A549 (cell line): ENCODE measurements around the gene TCAF2. TPM values are rescaled to one million over a fixed set of nuclear protein-coding genes. Genes with fewer than 3 reads are reported as not detected.

Source experiments
- polyA plus RNA-seq, 4 experiments: library from polyadenylated mRNA; depleted of rRNA in 3 of 4; stranded (reverse); fragments of >200 nt; fragmentation: RNase III in 1 of 4; extraction: RNeasy Plus Mini Kit Qiagen cat#74134 plus additional on column Dnase treatment in 1 of 4; gene quantifications; 2 replicates in 3 of 4; 3 replicates in 1 of 4; pipeline ENCODE4 v1.2.3, GENCODE V29; 2011 to 2017
- small RNA-seq, 6 experiments: library from RNA; depleted of rRNA; stranded (forward); fragments of <200 nt; gene quantifications; one replicate each; pipeline ENCODE3, GENCODE V24; 2012

Gene TCAF2
- polyA plus RNA-seq, 2 of the 4 experiments (the other 2 are of a cell fraction): 0.06 to 0.18 TPM

Small RNAs within 50 kb of the gene (small RNA-seq; reads per million reads assigned to genes)
- gene AC073264.2 (0 reads per million in 6 experiments), gene RNU6-162P (0 reads per million in 6 experiments)

Other genes with a start within 250 kb of the TCAF2 start
- 13.3 and 24.5 TPM in 2 replicates for gene ZYX, start 239.6 kb upstream of the TCAF2 start, polyA plus RNA-seq (2011; rRNA removed)
- 109 to 124 TPM (median 119 TPM) in 3 replicates for gene ZYX, start 239.6 kb upstream of the TCAF2 start, polyA plus RNA-seq (2017; fragmentation: RNase III; extraction: RNeasy Plus Mini Kit Qiagen cat#74134 plus additional on column Dnase treatment)
- not detected in 2 replicates for gene EPHA1, start 212.1 kb upstream of the TCAF2 start, polyA plus RNA-seq (2011; rRNA removed)
- gene EPHA1, start 212.1 kb upstream of the TCAF2 start, polyA plus RNA-seq (2017; fragmentation: RNase III; extraction: RNeasy Plus Mini Kit Qiagen cat#74134 plus additional on column Dnase treatment): not detected in 3 replicates
- not detected in 2 replicates for gene TAS2R60, start 177.5 kb upstream of the TCAF2 start, polyA plus RNA-seq (2011; rRNA removed)
- gene TAS2R60, start 177.5 kb upstream of the TCAF2 start, polyA plus RNA-seq (2017; fragmentation: RNase III; extraction: RNeasy Plus Mini Kit Qiagen cat#74134 plus additional on column Dnase treatment): not detected in 3 replicates
- gene TAS2R41, start 143.1 kb upstream of the TCAF2 start, polyA plus RNA-seq (2011; rRNA removed): not detected in 2 replicates
- not detected in 3 replicates for gene TAS2R41, start 143.1 kb upstream of the TCAF2 start, polyA plus RNA-seq (2017; fragmentation: RNase III; extraction: RNeasy Plus Mini Kit Qiagen cat#74134 plus additional on column Dnase treatment)
- gene CTAGE15, start 49.2 kb upstream of the TCAF2 start, polyA plus RNA-seq (2011; rRNA removed): not detected in 2 replicates
- not detected in 3 replicates for gene CTAGE15, start 49.2 kb upstream of the TCAF2 start, polyA plus RNA-seq (2017; fragmentation: RNase III; extraction: RNeasy Plus Mini Kit Qiagen cat#74134 plus additional on column Dnase treatment)
- not detected in 2 replicates for gene CTAGE6, start 136.7 kb downstream of the TCAF2 start, polyA plus RNA-seq (2011; rRNA removed)
- not detected in 3 replicates for gene CTAGE6, start 136.7 kb downstream of the TCAF2 start, polyA plus RNA-seq (2017; fragmentation: RNase III; extraction: RNeasy Plus Mini Kit Qiagen cat#74134 plus additional on column Dnase treatment)